ENCODE data around the gene TEDC1. TPM values are rescaled to one million over a fixed set of nuclear protein-coding genes. Genes with fewer than 3 reads are reported as not detected.

The TEDC1 gene
- polyA plus RNA-seq, 4 donors: 6.4 to 13.5 (median 6.9) TPM

GRCh38 chr14:105517096-105517495 is 26.1 kb downstream of the TEDC1 start:
- DNase-seq (ENCODE audit: low read depth in 4 of 4, low spot score in 3 of 4): no peak

- DNase-seq (ENCODE audit: low read depth in 4 of 4, low spot score in 3 of 4): no peak
These were observed 29.1 kb downstream of the TEDC1 start for GRCh38 chr14:105519946-105520698.

GRCh38 chr14:105525326-105525725 is 34.3 kb downstream of the TEDC1 start:
- no peak for DNase-seq (ENCODE audit: low read depth in 4 of 4, low spot score in 3 of 4)

- DNase-seq (ENCODE audit: low read depth in 4 of 4, low spot score in 3 of 4): no peak
These were observed 35.1 kb downstream of the TEDC1 start, which contains the start of gene TMEM121 for GRCh38 chr14:105525861-105526775. TSS of gene TMEM121 (plus strand) at chr14:105526583. CDS start at chr14:105528835, 2,252 bp downstream.

- no peak for DNase-seq (ENCODE audit: low read depth in 4 of 4, low spot score in 3 of 4)
These were observed 35.8 kb downstream of the TEDC1 start for GRCh38 chr14:105526776-105527380.

- no peak for DNase-seq (ENCODE audit: low read depth in 4 of 4, low spot score in 3 of 4)
These were observed 36.4 kb downstream of the TEDC1 start for GRCh38 chr14:105527381-105527825.

- DNase-seq (ENCODE audit: low read depth in 4 of 4, low spot score in 3 of 4): peak in 3 of 4 donors; percentile 47 to 59 (median 54)
These were observed 37.0 kb downstream of the TEDC1 start for GRCh38 chr14:105527826-105528585.

GRCh38 chr14:105528586-105529318 is 37.7 kb downstream of the TEDC1 start:
- no peak for DNase-seq (ENCODE audit: low read depth in 4 of 4, low spot score in 3 of 4)

- DNase-seq (ENCODE audit: low read depth in 4 of 4, low spot score in 3 of 4): no peak
These were observed 38.2 kb downstream of the TEDC1 start for GRCh38 chr14:105529319-105529568.

GRCh38 chr14:105529569-105530284 is 38.7 kb downstream of the TEDC1 start:
- DNase-seq (ENCODE audit: low read depth in 4 of 4, low spot score in 3 of 4): no peak

GRCh38 chr14:105530285-105531087 is 39.4 kb downstream of the TEDC1 start:
- DNase-seq (ENCODE audit: low read depth in 4 of 4, low spot score in 3 of 4): no peak

- no peak for DNase-seq (ENCODE audit: low read depth in 4 of 4, low spot score in 3 of 4)
These were observed 40.2 kb downstream of the TEDC1 start for GRCh38 chr14:105531088-105531893.

GRCh38 chr14:105531894-105532623 is 41.0 kb downstream of the TEDC1 start:
- DNase-seq (ENCODE audit: low read depth in 4 of 4, low spot score in 3 of 4): no peak

GRCh38 chr14:105532735-105533141 is 41.7 kb downstream of the TEDC1 start:
- no peak for DNase-seq (ENCODE audit: low read depth in 4 of 4, low spot score in 3 of 4)

GRCh38 chr14:105533391-105533790 is 42.3 kb downstream of the TEDC1 start:
- DNase-seq (ENCODE audit: low read depth in 4 of 4, low spot score in 3 of 4): no peak

- DNase-seq (ENCODE audit: low read depth in 4 of 4, low spot score in 3 of 4): no peak
These were observed 42.9 kb downstream of the TEDC1 start for GRCh38 chr14:105533811-105534498.
